HG02798 (cell line): ENCODE measurements around the gene BCCIP.

Source experiments
- ATAC-seq: cut with Tn5 transposase; IDR thresholded peaks from one replicate; pipeline ENCODE4 v1.9.1; 2021; ENCODE audit warnings: mild to moderate bottlenecking; ENCODE audit not compliant: unreplicated experiment, poor library complexity

Gene BCCIP

GRCh38 chr10:125797424-125797823, 25.9 kb upstream of the BCCIP start:
- no peak for ATAC-seq

- no peak for ATAC-seq
Observed at GRCh38 chr10:125797994-125798662, 25.2 kb upstream of the BCCIP start.

- no peak for ATAC-seq
Observed at GRCh38 chr10:125799451-125800182, 23.7 kb upstream of the BCCIP start.

- no peak for ATAC-seq
Observed at GRCh38 chr10:125801574-125801973, 21.8 kb upstream of the BCCIP start.

DNA sequence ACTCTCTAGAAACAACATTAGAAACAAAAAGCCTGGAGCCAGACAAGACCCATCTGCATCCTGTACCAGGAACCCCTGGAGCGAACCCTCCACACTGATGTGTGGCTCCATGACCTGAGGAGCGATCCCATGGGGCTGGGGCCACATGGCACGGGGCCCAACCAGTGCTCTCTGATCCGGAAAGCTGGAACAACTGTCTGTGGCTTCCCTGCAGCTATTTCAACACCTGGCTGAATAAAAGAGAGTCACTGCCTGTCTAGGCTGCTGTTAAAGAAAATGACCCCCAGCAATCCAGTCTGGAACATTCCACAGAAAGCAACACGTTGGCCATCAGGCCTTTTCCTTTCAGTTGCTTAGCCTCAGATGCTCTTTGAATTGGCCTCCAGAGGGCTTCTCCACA, 21.2 kb upstream of the BCCIP start:
- ATAC-seq: no peak

DNA sequence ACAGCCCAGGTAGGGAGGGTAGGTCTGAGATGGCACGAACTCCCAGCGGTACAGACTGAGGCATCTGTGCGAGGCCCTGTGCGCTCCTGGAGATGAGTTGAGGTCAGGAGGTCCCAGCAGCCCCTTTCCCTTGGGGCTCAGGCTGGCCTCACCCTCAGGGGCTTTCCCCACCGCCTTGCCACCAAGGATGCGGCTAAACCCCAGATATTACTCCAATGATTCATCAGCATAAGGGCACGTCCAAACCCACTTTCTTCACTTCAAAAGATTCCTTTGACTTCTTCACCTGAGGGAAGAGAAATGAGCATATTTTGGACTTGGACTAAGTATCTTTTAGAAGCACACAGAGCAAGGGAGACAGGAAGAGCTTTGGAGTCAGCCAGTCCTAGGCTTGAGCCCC, 20.6 kb upstream of the BCCIP start:
- no peak for ATAC-seq

GRCh38 chr10:125808047-125808446, 15.3 kb upstream of the BCCIP start:
- no peak for ATAC-seq

GRCh38 chr10:125811251-125811650, 12.1 kb upstream of the BCCIP start:
- ATAC-seq: no peak

DNA sequence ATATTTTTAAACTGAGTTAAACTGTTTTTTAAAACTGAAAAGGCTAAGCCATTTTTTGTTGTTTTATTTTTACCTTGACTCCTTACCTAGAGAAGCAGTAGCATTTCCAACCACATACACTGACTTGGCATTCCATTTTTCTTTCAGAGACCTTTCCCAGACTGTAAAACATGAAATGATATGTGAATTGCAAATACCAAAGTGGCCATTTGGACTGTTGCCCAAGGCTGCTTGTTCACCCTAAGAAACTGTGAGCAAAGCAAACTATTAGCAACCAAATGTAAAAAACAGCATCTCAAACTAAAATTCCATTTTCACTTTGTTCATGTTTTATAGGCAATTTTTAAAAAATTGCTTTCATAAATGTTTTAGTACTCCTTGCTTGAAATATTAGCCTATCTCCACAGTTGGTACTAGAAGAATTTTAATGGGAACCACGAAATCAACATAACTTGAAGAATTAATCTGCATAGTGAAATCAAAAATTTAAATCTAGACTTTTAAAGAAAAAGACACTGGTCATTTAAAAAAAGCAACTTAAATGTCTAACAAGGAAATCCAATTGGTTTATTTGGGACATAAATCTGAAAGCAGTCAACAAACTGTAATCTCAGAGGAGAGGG, 11.1 kb upstream of the BCCIP start:
- no peak for ATAC-seq

DNA sequence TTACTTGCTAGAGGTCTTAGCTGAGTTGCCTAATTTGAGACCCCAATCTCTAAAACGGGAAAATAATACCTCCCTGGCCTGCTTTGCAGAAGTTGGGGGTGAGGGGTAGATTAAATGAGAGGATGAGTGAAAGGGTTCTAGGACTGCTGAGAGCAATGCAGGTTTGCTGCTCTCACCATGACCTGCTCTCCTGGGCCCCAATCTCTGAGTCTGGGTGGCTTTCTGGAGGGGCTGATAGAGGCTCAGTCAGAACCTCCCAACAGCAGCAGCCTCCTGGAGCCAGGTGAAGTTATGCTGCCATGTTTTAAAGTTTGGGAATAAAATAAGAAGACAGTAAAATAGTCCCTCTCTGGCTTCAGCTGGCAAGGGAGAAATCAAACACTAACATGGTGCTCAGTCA, 7.6 kb upstream of the BCCIP start:
- no peak for ATAC-seq

DNA sequence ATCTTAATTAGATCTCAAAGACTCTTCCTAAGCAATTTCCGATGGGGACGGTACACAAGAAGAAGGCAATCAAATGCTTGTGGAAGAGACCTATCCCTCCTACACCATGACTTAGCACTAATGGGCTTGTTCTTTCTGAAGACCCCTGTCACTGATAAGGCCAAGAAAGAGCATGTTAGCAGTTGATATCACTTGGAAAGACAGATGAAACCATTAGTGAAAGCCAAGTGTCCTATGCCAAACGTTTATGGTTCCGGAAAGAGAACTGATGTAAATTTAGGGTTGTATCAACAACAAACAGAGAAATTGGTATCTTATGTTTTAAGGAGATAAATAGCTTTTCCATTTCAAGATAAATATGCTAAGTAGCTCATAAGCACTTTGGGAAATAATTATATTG, 6.8 kb upstream of the BCCIP start:
- ATAC-seq: no peak

GRCh38 chr10:125817337-125817946, 5.9 kb upstream of the BCCIP start:
- no peak for ATAC-seq

DNA sequence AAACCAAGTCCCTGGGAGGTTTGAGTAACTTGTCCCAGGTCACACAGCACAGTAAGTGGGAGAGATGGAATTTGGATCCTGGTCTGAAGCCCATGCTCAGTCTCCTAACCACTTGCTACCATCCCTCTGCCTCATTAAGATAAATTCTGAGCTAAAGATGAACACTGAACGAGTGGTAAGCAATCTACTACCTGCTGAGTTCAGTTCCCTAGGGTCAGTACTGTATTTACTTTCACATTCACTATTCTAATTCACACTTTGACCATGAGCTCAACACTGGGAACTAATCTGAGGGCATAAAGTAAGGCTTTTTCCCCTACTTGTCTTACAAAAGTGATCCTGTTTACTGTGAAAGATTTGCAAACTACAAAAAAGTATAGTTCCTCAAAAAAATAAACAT, 2.6 kb upstream of the BCCIP start:
- ATAC-seq: peak; percentile 54

DNA sequence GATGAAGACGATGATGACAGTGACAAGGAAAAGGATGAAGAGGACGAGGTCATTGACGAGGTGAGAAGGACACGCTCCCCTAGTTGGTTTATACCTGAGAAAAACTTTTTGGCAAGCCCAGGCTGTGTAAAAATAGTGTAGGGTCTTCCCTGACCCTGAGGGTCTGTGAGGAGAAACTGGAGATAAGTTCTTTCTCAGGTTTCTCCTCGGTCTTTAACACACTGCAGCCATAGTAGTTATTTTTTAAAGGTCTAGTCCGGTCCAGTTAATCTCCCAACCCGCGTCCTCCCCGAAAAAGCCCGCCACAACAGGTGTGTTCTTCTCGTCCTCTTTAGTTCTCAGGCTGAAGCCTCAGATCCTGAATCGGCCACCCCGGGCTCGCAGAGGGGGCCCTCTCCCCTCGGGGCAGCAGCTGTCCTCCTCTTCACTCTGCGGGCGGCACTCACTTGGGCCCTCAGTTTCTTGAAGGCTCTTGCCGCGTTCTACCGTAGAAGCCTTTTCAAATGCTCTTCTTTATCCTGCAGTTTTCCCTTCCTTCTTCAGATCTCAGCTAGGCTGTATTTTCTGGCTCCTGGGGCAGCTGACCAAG, 411 bp downstream of the BCCIP start:
- no peak for ATAC-seq

- no peak for ATAC-seq
Observed at GRCh38 chr10:125824736-125825135, 1.4 kb downstream of the BCCIP start.

- no peak for ATAC-seq
Observed at GRCh38 chr10:125827133-125827532, 3.8 kb downstream of the BCCIP start.

- ATAC-seq: no peak
Observed at GRCh38 chr10:125828311-125828710, 5.0 kb downstream of the BCCIP start.

GRCh38 chr10:125836746-125837145, 13.4 kb downstream of the BCCIP start:
- no peak for ATAC-seq

DNA sequence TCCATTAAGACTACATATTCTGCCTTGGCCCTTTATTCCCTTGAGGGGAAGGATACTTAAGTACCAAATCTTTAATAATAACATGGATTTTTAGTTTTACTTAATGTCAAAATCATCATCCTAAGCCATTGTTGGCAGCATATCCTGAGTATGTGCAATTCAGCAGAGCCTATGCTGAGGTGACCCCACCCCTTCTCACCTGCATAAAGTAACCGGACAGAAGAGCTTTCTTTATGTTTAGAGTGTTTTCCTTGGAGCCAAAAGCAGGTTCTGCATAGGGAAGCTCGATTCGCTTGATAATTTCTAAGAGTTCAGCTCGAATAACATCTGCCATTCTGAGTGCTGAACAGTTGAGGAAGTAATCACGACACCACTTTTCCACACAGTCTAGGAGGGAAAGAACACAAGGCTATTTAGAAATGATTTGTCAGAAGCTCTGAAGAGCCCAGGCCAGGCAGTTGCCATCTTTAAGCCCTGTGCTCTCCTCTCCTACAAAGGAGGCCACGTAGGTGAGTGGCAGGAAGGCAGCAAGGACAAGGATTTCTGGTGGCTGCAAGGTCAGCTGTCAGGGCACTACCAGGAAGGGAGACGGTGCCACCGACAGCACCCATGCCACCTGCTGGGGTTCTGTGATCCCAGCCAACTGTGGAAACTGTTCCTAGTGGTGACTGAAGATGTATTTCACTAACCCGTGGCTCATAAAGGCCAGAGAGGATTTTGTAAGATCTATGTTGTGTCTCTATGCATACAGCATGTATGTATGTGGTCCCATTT, 15.6 kb downstream of the BCCIP start:
- no peak for ATAC-seq

GRCh38 chr10:125840406-125840805, 17.1 kb downstream of the BCCIP start:
- no peak for ATAC-seq
